ENCODE measurements around the gene GPR21.

Gene GPR21

DNA sequence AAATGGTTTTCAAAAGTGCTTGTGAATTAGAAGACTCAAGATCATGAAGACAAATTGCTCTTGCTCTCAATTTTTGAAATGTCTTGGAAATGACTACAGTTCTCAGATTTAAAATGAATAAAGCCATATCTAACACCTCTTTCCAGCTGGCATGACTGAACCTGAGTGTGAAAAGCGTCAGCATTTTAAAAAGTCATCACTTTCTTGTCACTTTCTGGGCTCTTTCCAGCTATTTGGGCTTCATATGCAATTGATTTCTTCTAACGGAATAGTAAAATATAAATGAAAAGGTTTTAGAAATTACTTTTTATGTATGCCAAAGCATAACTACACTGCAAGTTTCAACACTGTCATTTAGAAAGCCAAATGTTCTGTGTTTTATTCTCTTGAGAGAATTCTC is 2.3 kb downstream of the GPR21 start:
- TF ChIP-seq, protein P1, sequence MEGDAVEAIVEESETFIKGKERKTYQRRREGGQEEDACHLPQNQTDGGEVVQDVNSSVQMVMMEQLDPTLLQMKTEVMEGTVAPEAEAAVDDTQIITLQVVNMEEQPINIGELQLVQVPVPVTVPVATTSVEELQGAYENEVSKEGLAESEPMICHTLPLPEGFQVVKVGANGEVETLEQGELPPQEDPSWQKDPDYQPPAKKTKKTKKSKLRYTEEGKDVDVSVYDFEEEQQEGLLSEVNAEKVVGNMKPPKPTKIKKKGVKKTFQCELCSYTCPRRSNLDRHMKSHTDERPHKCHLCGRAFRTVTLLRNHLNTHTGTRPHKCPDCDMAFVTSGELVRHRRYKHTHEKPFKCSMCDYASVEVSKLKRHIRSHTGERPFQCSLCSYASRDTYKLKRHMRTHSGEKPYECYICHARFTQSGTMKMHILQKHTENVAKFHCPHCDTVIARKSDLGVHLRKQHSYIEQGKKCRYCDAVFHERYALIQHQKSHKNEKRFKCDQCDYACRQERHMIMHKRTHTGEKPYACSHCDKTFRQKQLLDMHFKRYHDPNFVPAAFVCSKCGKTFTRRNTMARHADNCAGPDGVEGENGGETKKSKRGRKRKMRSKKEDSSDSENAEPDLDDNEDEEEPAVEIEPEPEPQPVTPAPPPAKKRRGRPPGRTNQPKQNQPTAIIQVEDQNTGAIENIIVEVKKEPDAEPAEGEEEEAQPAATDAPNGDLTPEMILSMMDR (IDR thresholded peaks at IDR 0.05; ENCODE audit: low read depth, low read length): no peak
- no peak overlapping the region for H3K4me3 ChIP-seq (ENCODE audit: low read depth, low read length)
- in situ Hi-C loops (cut with HindIII; ENCODE audit: low sequenced_read_pairs): no loop called here
- no peak for DNase-seq (ENCODE audit: low read depth, low spot score)

- DNase-seq (ENCODE audit: low read depth, low spot score): no peak
Measured at GRCh38 chr9:123036893-123037545, 3.6 kb downstream of the GPR21 start.

DNA sequence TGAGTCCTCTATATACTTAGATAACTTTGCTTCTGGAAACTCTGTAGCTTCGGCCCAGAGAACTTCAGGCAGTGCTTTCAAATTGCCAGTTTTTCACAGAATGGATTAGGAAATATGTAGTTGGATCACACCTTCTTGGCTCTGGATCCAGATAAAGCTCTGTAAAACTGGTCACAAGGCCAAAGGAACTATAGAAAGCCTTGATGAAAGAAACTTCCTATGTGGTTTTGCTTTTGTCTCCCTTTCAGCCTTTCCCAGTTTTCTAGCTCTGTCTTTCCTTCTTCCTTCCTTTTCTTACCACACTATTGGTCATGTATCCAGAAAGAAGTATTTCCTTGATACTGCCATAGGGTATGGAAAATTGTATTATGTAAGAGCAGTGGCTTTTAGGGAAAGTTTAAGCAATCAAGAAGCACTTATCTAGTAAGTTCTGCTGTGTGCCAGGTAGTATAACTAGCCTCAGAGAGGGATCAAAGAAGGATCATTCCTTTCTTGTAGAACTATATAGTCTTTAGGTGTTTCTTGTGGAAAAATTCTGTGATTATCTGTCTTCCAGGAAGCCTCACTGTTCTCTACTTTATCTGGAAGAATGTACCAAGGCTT is 6.3 kb downstream of the GPR21 start:
- TF ChIP-seq, protein P1 (IDR thresholded peaks at IDR 0.05; ENCODE audit: low read depth, low read length): no peak
- no peak overlapping the region for H3K4me3 ChIP-seq (ENCODE audit: low read depth, low read length)
- in situ Hi-C loops (cut with HindIII; ENCODE audit: low sequenced_read_pairs): no loop called here
- no peak for DNase-seq (ENCODE audit: low read depth, low spot score)

More at GRCh38 chr9:123036893-123037545, 3.6 kb downstream of the GPR21 start:
- TF ChIP-seq, protein P1 (IDR thresholded peaks at IDR 0.05; ENCODE audit: low read depth, low read length): no peak
- no peak overlapping the region for H3K4me3 ChIP-seq (ENCODE audit: low read depth, low read length)
- in situ Hi-C loops (cut with HindIII; ENCODE audit: low sequenced_read_pairs): no loop called here

- no peak overlapping the region for H3K4me3 ChIP-seq (ENCODE audit: low read depth, low read length)
- DNase-seq (ENCODE audit: low read depth, low spot score): no peak
- TF ChIP-seq, protein P1 (IDR thresholded peaks at IDR 0.05; ENCODE audit: low read depth, low read length): no peak
- in situ Hi-C loops (cut with HindIII; ENCODE audit: low sequenced_read_pairs): no loop called here
Measured at GRCh38 chr9:123040801-123041200, 7.3 kb downstream of the GPR21 start.

GRCh38 chr9:123041489-123041888 is 8.0 kb downstream of the GPR21 start:
- H3K4me3 ChIP-seq (ENCODE audit: low read depth, low read length): no peak overlapping the region
- in situ Hi-C loops (cut with HindIII; ENCODE audit: low sequenced_read_pairs): no loop called here
- TF ChIP-seq, protein P1 (IDR thresholded peaks at IDR 0.05; ENCODE audit: low read depth, low read length): no peak
- DNase-seq (ENCODE audit: low read depth, low spot score): no peak

DNA sequence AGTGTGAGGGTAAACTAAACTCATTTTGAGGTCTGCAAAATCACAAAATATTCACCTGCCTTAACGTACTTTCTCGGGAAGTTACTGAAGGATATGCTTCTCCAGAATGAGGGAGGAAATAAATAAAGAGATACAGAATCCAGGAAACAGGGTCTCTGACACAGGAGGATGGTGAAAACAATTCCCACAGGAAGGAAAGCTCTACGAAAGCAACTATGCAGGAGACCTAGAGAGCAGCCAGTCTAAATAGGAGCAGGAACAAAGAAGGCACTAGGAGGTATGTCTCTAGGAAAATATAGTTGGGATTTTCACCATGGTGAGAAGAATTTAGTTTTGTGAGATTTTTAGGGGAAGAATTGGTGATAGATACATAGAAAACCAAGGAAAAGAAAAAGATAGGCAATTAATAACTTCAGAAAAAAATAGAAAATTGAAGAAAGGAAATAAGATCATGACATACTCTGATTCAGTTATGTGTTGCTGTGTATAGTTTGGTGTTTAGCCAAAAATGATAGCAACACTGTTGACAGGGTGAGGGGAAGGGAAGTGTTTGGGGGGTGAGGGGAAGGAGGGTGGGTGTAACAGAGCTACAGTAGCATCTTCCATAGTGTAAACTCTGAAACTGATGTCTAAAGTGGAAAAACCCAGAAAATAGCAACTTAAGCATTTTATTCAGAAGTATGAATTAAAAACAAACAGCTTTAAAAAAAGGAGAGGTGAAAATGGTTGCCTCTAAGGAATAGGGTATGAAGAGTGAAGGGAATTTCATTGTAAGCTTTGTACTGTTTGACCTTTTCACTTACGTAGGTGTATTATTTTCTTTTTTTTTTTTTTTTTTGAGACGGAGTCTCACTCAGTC is 9.8 kb downstream of the GPR21 start:
- no peak overlapping the region for H3K4me3 ChIP-seq (ENCODE audit: low read depth, low read length)
- DNase-seq (ENCODE audit: low read depth, low spot score): no peak
- TF ChIP-seq, protein P1 (IDR thresholded peaks at IDR 0.05; ENCODE audit: low read depth, low read length): no peak
- in situ Hi-C loops (cut with HindIII; ENCODE audit: low sequenced_read_pairs): no loop called here

Data from astrocyte of the spinal cord (primary cell).